Lower lobe of right lung (tissue), 2 donors: ENCODE data around the gene AKT1. TPM values are rescaled to one million over a fixed set of nuclear protein-coding genes. Genes with fewer than 3 reads are reported as not detected.

Source experiments
- ATAC-seq, 2 donors: fragments of 200-7000 bp; cut with Tn5 transposase; one replicate each; pipeline ENCODE4 v1.9.1; 2020 to 2022; ENCODE audit warnings: mild to moderate bottlenecking in 2 of 2, moderate library complexity in 2 of 2
- DNase-seq: peaks from one replicate; pipeline ENCODE4 v3.0.0-alpha.2; 2020
- H3K27ac ChIP-seq: fragments of 200-600 bp; one replicate; pipeline ENCODE4 v1.8.0; 2022
- H3K27me3 ChIP-seq: fragments of 200-600 bp; one replicate; pipeline ENCODE4 v1.8.0; 2022; ENCODE audit warnings: low read depth
- H3K36me3 ChIP-seq: fragments of 200-600 bp; one replicate; pipeline ENCODE4 v1.8.0; 2022; ENCODE audit warnings: mild to moderate bottlenecking
- H3K4me1 ChIP-seq: fragments of 200-600 bp; one replicate; pipeline ENCODE4 v1.8.0; 2022
- H3K4me3 ChIP-seq: fragments of 200-600 bp; one replicate; pipeline ENCODE4 v1.8.0; 2022; ENCODE audit warnings: mild to moderate bottlenecking
- H3K9me3 ChIP-seq: fragments of 200-600 bp; one replicate; pipeline ENCODE4 v1.8.0; 2022
- intact Hi-C: fragments of 100-400 bp; cut with DNase I; formaldehyde crosslinking; loops from one replicate; pipeline ENCODE4 v1.11.0; 2022
- total RNA-seq: library from RNA; stranded (reverse); fragmentation: NEBNext Ultra II Directional; extraction: Animal tissue kit (Norgen Biotek cat#: 25700); gene quantifications from one replicate; pipeline ENCODE4 v1.2.1, GENCODE V29; 2021
- TF ChIP-seq, protein P1 (sequence below): fragments of 200-600 bp; IDR thresholded peaks from one replicate; pipeline ENCODE4 v1.8.0; 2022; ENCODE audit warnings: antibody characterized with exemption, mild to moderate bottlenecking
- donor health status: DM: no; HTN: yes; CAD: no; lungs with severe emphysema.

The AKT1 gene
- total RNA-seq, 1 donor from 2014 or later: 154 TPM

DNA sequence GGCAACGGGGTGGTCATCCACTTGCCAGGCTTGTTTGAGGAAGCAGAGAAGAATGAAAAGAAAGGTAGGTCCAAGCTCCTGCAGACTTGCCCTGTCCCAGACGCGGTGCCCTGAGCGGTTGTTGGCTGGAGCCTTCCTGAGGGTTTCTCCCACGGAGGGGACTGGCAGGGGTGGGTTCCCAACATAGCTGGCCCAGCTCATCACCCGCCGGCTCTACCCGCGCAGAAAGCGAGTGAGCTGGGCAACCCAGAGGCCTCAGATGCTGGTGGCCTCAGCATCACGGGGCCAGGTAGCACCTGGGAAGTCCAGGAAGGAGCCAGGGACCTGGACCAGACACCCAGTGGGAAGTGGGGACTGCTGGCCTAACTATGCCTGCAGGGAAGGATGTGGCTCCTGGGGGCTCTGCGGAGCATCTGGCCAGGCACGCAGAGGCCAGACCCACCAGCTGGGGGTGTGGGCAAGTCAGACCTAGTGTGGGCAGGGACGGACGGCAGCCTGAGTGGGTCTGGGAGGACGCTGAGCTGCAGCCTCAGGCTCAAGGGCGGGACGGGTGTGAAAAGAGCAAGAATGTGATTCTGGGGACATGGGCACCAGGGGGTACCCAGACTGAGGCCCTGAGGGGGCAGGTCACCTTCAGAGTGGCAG, 57.1 kb downstream of the AKT1 start:
- Histone ChIP-seq H3K9me3 (no peaks in the 10 kb centered on the region), H3K27me3 (no peaks in the 10 kb centered on the region), H3K36me3 (no peaks in the 10 kb centered on the region), H3K4me3 (no peak overlapping the region), H3K4me1 (peaks cover 24% of the 10 kb centered on the region), H3K27ac (no peak overlapping the region)
- TF ChIP-seq, protein P1, sequence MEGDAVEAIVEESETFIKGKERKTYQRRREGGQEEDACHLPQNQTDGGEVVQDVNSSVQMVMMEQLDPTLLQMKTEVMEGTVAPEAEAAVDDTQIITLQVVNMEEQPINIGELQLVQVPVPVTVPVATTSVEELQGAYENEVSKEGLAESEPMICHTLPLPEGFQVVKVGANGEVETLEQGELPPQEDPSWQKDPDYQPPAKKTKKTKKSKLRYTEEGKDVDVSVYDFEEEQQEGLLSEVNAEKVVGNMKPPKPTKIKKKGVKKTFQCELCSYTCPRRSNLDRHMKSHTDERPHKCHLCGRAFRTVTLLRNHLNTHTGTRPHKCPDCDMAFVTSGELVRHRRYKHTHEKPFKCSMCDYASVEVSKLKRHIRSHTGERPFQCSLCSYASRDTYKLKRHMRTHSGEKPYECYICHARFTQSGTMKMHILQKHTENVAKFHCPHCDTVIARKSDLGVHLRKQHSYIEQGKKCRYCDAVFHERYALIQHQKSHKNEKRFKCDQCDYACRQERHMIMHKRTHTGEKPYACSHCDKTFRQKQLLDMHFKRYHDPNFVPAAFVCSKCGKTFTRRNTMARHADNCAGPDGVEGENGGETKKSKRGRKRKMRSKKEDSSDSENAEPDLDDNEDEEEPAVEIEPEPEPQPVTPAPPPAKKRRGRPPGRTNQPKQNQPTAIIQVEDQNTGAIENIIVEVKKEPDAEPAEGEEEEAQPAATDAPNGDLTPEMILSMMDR: no peak
- intact Hi-C loops: no loop called here
- DNase-seq (no peak), ATAC-seq (no peak)

DNA sequence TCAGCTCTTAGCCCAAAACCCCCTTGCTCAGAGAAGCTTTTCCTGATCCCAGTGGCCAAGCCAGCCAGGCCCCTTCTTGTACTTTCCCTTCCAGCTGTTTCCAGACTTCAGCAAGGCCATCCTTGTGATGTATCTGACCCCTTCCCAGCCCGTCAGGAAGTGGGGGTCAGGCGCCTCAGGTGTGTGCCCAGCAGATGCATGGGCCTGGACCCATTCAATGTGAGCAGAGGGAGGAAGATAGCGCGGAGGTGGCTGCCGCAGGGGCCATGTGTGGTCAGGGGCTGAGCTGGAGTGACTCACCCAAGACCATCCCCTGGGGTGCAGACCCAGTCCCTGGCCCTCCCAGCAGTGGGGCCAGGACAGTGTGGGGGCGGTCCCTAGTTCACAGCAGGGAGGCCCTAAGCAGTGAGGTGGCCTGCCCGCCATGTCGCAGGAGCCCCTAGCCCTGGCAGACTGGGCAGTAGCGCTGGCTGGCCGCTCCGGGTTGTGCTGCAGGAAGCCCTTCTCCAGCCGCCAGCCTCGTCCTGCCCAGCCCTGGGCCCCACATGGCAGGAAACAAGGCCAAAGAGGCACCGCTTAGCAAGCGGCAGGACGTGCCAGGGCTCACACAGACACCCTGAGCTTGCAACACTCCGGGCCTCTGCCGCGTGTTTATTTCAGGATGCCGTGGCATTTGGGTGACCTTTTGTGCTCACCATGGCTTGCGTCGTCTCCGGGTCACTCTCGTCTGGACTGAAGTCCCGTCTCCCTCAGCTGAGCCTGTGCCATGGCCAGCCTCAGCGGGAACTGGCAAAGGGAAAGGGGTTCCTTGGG, 59.5 kb downstream of the AKT1 start:
- Histone ChIP-seq H3K36me3 (no peaks in the 10 kb centered on the region), H3K27me3 (no peaks in the 10 kb centered on the region), H3K4me1 (peaks cover 35% of the 10 kb centered on the region), H3K9me3 (no peaks in the 10 kb centered on the region), H3K4me3 (no peak overlapping the region), H3K27ac (peak overlapping the region; percentile 77)
- TF ChIP-seq, protein P1: no peak
- intact Hi-C loops: no loop called here
- peak; percentile 89 for DNase-seq
- peak; percentile 78 to 80 for ATAC-seq

DNA sequence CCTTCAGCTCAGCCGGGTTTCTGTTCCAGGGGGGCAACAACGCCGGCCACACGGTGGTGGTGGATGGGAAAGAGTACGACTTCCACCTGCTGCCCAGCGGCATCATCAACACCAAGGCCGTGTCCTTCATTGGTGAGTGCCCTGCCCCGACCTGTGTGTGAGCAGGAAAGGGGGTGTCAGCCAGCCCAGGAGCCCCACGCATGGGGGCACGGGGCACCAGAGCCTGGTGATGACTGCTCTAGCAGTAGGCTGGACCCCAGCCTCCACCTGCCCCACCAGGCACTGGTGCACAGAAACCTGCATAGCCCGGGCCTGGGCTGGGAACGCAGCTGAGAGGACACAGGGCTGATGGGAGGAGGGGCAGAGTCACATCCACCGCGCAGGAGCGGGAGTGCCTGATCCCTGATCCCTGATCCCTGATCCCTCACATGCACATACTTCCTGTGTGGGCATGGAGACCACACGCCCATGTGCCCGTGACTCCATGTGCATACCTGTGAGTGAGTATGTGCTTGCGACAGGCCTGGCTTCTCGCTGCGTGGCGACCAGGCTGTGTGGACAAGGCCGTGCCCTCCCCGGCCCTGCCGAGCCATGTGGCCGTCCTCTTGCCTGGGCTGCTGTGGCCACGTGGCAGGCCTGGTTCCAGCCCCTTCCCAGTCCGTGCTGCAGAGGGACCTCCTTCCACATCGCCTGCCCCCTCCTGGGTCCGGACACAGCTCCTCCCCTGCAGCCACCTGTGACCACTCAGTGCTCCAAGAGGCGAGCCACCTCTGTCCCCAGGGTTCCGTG, 60.4 kb downstream of the AKT1 start:
- H3K4me1 ChIP-seq: peaks cover 35% of the 10 kb centered on the region
- DNase-seq (no peak), ATAC-seq (no peak)
- H3K9me3 ChIP-seq: no peaks in the 10 kb centered on the region
- intact Hi-C loops: no loop called here
- TF ChIP-seq, protein P1: no peak
- H3K4me3 ChIP-seq: no peak overlapping the region
- no peaks in the 10 kb centered on the region for H3K36me3 ChIP-seq
- no peaks in the 10 kb centered on the region for H3K27me3 ChIP-seq
- peak overlapping the region; percentile 77 for H3K27ac ChIP-seq

DNA sequence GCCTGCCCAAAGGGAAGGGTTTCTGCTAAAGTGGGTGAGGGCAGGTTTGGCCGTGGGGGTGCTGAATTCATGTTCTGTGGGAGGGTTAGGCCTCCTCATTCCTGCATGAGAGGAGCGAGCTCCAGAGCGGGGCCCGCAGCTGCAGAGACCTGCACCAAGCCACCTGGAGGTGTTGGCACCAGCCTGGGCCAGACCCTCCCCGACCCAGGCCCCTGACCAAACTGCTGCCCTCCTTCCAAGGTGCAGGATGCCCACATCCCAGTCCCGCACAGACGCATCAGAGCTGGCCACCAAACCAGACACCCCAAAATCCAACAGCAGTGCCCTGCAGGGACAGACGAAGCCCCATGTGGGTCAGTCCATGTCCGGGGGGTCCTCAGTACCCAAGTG, 61.0 kb downstream of the AKT1 start:
- Histone ChIP-seq H3K4me3 (no peak overlapping the region), H3K27ac (peak overlapping the region; percentile 77), H3K9me3 (no peaks in the 10 kb centered on the region), H3K36me3 (no peaks in the 10 kb centered on the region), H3K27me3 (no peaks in the 10 kb centered on the region), H3K4me1 (peaks cover 35% of the 10 kb centered on the region)
- no peak for DNase-seq
- TF ChIP-seq, protein P1: no peak
- no peak for ATAC-seq
- intact Hi-C loops: no loop called here

DNA sequence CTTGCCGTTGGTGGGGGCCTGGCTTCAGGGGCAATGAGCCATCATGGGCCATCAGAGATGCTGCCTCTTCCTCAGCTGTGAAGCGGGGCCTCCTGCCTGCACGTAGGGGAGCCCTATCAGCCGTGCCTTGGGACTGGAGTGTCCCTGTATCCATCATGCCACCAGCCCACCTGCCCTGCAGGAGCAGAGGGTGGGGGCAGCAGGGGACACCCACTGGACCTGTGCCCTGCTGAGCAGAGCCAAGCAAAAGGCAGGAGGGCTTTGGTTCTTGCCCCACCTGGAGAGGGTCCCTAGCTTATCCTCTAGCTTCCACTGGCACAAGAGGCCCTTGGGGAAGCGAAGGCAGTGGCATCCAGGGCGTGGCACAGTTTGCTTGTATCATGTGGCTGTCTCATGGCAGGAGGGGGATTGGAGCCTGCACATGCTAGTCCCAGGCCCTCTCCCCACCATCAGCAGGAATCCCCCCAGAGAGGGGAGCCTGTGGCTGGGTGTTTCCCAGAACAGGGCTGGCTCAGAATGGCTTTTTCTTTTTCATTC, 61.4 kb downstream of the AKT1 start:
- peaks cover 35% of the 10 kb centered on the region for H3K4me1 ChIP-seq
- H3K27ac ChIP-seq: no peak overlapping the region
- DNase-seq (no peak), ATAC-seq (no peak)
- no peaks in the 10 kb centered on the region for H3K9me3 ChIP-seq
- no peaks in the 10 kb centered on the region for H3K36me3 ChIP-seq
- H3K27me3 ChIP-seq: no peaks in the 10 kb centered on the region
- no peak overlapping the region for H3K4me3 ChIP-seq
- intact Hi-C loops: no loop called here
- TF ChIP-seq, protein P1: no peak
